Measurements from ENCODE around the gene TGM3. TPM values are rescaled to one million over a fixed set of nuclear protein-coding genes. Genes with fewer than 3 reads are reported as not detected.

TGM3 gene
- polyA plus RNA-seq, 1 donor from 2014 or later: 0.24 TPM

GRCh38 chr20:2259731-2260130 lies 36.1 kb upstream of the TGM3 start:
- H3K9me3 ChIP-seq (ENCODE audit: low read length): no peaks in the 10 kb centered on the region
- H4K20me1 ChIP-seq (ENCODE audit: insufficient read depth): no peaks in the 10 kb centered on the region
- no peaks in the 10 kb centered on the region for H3K9me2 ChIP-seq (ENCODE audit: insufficient read depth, low read length)
- no peak overlapping the region for H3K4me3 ChIP-seq (ENCODE audit: low read length)
- H3K36me3 ChIP-seq (ENCODE audit: insufficient read depth, low read length): no peaks in the 10 kb centered on the region
- H3K79me2 ChIP-seq (replicated peaks; ENCODE audit: insufficient read depth, low read length): no peaks in the 10 kb centered on the region
- no peak overlapping the region for H3K9ac ChIP-seq (ENCODE audit: low read length)
- no peak overlapping the region for H3K4me2 ChIP-seq (ENCODE audit: low read length)
- H3K27ac ChIP-seq (ENCODE audit: low read length): no peak overlapping the region
- no peak for TF ChIP-seq MXI1 (conservative IDR thresholded peaks at IDR 0.05; ENCODE audit: poor library complexity, severe bottlenecking)
- TF ChIP-seq EP300 (conservative IDR thresholded peaks at IDR 0.05; ENCODE audit: poor library complexity, severe bottlenecking): no peak
- TF ChIP-seq SMC3 (conservative IDR thresholded peaks at IDR 0.05; ENCODE audit: poor library complexity): no peak
- TF ChIP-seq TAF1 (IDR thresholded peaks at IDR 0.05; ENCODE audit: low read depth): no peak
- no peak for TF ChIP-seq EZH2 (IDR thresholded peaks at IDR 0.05; ENCODE audit: borderline replicate concordance, insufficient read depth, low read length, poor library complexity, severe bottlenecking)
- TF ChIP-seq REST (IDR thresholded peaks at IDR 0.05; ENCODE audit: borderline replicate concordance): no peak
- TF ChIP-seq RAD21 (conservative IDR thresholded peaks at IDR 0.05): no peak
- no peaks in the 10 kb centered on the region for H3F3A ChIP-seq (ENCODE audit: insufficient read depth, low read length, poor library complexity, severe bottlenecking)
- H2AFZ ChIP-seq (ENCODE audit: low read depth, low read length): no peak overlapping the region
- H3K27me3 ChIP-seq (ENCODE audit: insufficient read depth, low read depth, low read length): no peaks in the 10 kb centered on the region

GRCh38 chr20:2260250-2260649 lies 35.6 kb upstream of the TGM3 start:
- H3K9ac ChIP-seq (ENCODE audit: low read length): no peak overlapping the region
- no peaks in the 10 kb centered on the region for H3K27me3 ChIP-seq (ENCODE audit: insufficient read depth, low read depth, low read length)
- H4K20me1 ChIP-seq (ENCODE audit: insufficient read depth): no peaks in the 10 kb centered on the region
- no peak overlapping the region for H3K4me3 ChIP-seq (ENCODE audit: low read length)
- H3K9me3 ChIP-seq (ENCODE audit: low read length): no peaks in the 10 kb centered on the region
- H3K9me2 ChIP-seq (ENCODE audit: insufficient read depth, low read length): no peaks in the 10 kb centered on the region
- no peaks in the 10 kb centered on the region for H3K79me2 ChIP-seq (replicated peaks; ENCODE audit: insufficient read depth, low read length)
- H3K27ac ChIP-seq (ENCODE audit: low read length): no peak overlapping the region
- no peak overlapping the region for H2AFZ ChIP-seq (ENCODE audit: low read depth, low read length)
- H3K36me3 ChIP-seq (ENCODE audit: insufficient read depth, low read length): no peaks in the 10 kb centered on the region
- H3K4me2 ChIP-seq (ENCODE audit: low read length): no peak overlapping the region
- H3F3A ChIP-seq (ENCODE audit: insufficient read depth, low read length, poor library complexity, severe bottlenecking): no peaks in the 10 kb centered on the region
- TF ChIP-seq REST (IDR thresholded peaks at IDR 0.05; ENCODE audit: borderline replicate concordance): no peak
- TF ChIP-seq EZH2 (IDR thresholded peaks at IDR 0.05; ENCODE audit: borderline replicate concordance, insufficient read depth, low read length, poor library complexity, severe bottlenecking): no peak
- no peak for TF ChIP-seq MXI1 (conservative IDR thresholded peaks at IDR 0.05; ENCODE audit: poor library complexity, severe bottlenecking)
- TF ChIP-seq CTCF (IDR thresholded peaks at IDR 0.05; ENCODE audit: poor library complexity, severe bottlenecking): no peak
- no peak for TF ChIP-seq TAF1 (IDR thresholded peaks at IDR 0.05; ENCODE audit: low read depth)
- TF ChIP-seq POLR2AphosphoS5 (IDR thresholded peaks at IDR 0.05): no peak
- TF ChIP-seq EP300 (conservative IDR thresholded peaks at IDR 0.05; ENCODE audit: poor library complexity, severe bottlenecking): no peak
- TF ChIP-seq RAD21 (conservative IDR thresholded peaks at IDR 0.05): no peak
- TF ChIP-seq SMC3 (conservative IDR thresholded peaks at IDR 0.05; ENCODE audit: poor library complexity): no peak

All from neural cell (in vitro differentiated cells).